Effector memory CD4-positive, alpha-beta T cell (primary cell): Measurements from ENCODE around the gene GPRC5A.
"Not testable (repeated sequence)": the region's sequence is repeated elsewhere in the genome, so short reads cannot be mapped to it uniquely, and the experiment has no call there.

Source experiments
- DNase-seq, 3 donors: peaks; one replicate each; pipeline ENCODE4 v3.0.0-alpha.2; 2020
- H3K27ac ChIP-seq: 2 replicates; pipeline ENCODE4 v1.7.0; 2013; ENCODE audit warnings: mild to moderate bottlenecking, low read length, moderate library complexity; ENCODE audit not compliant: insufficient read depth, poor library complexity, severe bottlenecking
- H3K27me3 ChIP-seq: replicated peaks from 2 replicates; pipeline ENCODE4 v1.7.0; 2013; ENCODE audit warnings: mild to moderate bottlenecking, low read length; ENCODE audit not compliant: insufficient read depth, control insufficient read depth, poor library complexity, severe bottlenecking
- H3K36me3 ChIP-seq: 2 replicates; pipeline ENCODE4 v1.7.0; 2013; ENCODE audit warnings: mild to moderate bottlenecking, low read length, moderate library complexity; ENCODE audit not compliant: control insufficient read depth, insufficient read depth
- H3K4me1 ChIP-seq: 2 replicates; pipeline ENCODE4 v1.7.0; 2013; ENCODE audit warnings: low read length, mild to moderate bottlenecking; ENCODE audit not compliant: control insufficient read depth, insufficient read depth, poor library complexity, severe bottlenecking
- H3K4me3 ChIP-seq: 2 replicates; pipeline ENCODE4 v1.7.0; 2013; ENCODE audit warnings: low read length, low read depth, mild to moderate bottlenecking; ENCODE audit not compliant: insufficient read depth, poor library complexity, severe bottlenecking
- H3K9me3 ChIP-seq: 2 replicates; pipeline ENCODE4 v1.7.0; 2013; ENCODE audit warnings: mild to moderate bottlenecking, low read length, moderate library complexity; ENCODE audit not compliant: control insufficient read depth
- total RNA-seq, 3 donors: gene quantifications; one replicate each; lab custom pipeline; 2026; lab: John Stamatoyannopoulos, UW

GPRC5A gene, protein sequence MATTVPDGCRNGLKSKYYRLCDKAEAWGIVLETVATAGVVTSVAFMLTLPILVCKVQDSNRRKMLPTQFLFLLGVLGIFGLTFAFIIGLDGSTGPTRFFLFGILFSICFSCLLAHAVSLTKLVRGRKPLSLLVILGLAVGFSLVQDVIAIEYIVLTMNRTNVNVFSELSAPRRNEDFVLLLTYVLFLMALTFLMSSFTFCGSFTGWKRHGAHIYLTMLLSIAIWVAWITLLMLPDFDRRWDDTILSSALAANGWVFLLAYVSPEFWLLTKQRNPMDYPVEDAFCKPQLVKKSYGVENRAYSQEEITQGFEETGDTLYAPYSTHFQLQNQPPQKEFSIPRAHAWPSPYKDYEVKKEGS
- total RNA-seq: 0 to 0.19 (median 0.17) reads per million in 3 donors

GRCh38 chr12:12891080-12891880 is at the start of gene GPRC5A:
GPRC5A (plus strand) TSS chr12:12891562; CDS start chr12:12908250, 16,688 bp downstream.
- Histone ChIP-seq H3K27ac (no peak within 1 kb of the TSS), H3K4me1 (peaks cover 2% of the 10 kb centered on the region), H3K4me3 (peak within 1 kb of the TSS; percentile 64), H3K9me3 (no peaks in the 10 kb centered on the region), H3K27me3 (peaks cover 7% of the 10 kb centered on the region), H3K36me3 (no peaks in the 10 kb centered on the region)
- DNase-seq: peak in 1 of 3 donors; percentile 0

DNA sequence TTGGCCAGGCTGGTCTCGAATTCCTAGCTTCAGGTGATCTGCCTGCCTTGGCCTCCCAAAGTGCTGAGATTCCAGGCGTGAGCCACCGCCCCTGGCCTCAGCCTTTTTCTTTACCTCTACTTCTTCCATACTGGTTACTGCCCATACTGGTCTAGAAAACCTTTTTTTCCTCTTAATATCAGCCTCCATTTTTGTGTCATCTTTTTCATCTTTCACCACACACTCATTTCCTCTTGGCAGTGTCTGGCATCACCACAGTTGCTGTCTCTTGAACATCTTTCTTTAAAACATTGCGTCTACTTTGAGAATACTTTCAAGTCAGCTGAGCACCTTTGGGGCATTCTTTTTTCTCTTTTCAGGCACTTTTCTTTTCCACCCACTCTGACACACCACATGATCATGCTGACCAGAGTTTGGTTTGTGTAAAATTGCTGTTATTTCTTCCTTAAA is 45.5 kb upstream of the GPRC5A start:
- Histone ChIP-seq H3K27me3 (no peaks in the 10 kb centered on the region), H3K4me3 (no peak overlapping the region), H3K27ac (no peak overlapping the region), H3K9me3 (no peaks in the 10 kb centered on the region), H3K4me1 (no peaks in the 10 kb centered on the region), H3K36me3 (no peaks in the 10 kb centered on the region)
- no peak for DNase-seq

DNA sequence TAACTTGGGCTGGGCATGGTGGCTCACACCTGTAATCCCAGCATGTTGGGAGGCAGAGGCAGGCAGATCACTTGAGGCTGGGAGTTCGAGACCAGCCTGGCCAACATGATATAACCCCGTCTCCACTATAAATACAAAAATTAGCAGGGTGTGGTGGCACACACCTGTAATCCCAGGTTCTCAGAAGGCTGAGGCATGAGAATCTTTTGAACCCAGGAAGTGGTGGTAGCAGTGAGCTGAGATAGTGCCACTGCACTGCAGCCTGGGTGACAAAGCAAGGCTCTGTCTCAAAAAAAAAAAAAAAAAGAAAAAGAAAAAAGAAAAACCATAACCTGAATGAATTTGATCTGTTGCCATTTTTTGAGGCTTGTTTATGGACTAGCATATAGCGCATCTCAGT is 44.6 kb upstream of the GPRC5A start:
- not testable (repeated sequence) for H3K9me3 ChIP-seq, H3K4me1 ChIP-seq, DNase-seq, H3K36me3 ChIP-seq, H3K27ac ChIP-seq, H3K27me3 ChIP-seq, H3K4me3 ChIP-seq

GRCh38 chr12:12853435-12853834 is 37.9 kb upstream of the GPRC5A start:
- no peaks in the 10 kb centered on the region for H3K27me3 ChIP-seq
- no peaks in the 10 kb centered on the region for H3K4me1 ChIP-seq
- H3K4me3 ChIP-seq: no peak overlapping the region
- no peak for DNase-seq
- peaks cover 2% of the 10 kb centered on the region for H3K36me3 ChIP-seq
- H3K9me3 ChIP-seq: no peaks in the 10 kb centered on the region
- no peak overlapping the region for H3K27ac ChIP-seq

DNA sequence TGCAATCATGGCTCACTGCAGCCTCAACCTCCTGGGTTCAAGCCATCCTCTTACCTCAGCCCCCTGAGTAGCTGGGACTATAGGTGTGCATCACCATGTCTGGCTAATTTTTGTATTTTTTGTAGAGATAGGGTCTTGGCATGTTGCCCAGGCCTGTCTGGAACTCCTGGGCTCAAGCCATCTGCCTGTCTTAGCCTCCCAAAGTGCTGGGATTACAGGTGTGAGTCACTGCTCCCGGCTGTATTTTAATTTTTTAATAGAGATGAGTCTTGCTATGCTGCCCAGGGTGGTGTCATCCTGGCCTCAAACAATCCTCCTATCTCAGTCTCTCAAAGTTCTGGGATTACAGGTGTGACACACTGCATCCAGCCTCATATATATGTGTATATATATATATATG is 31.7 kb upstream of the GPRC5A start:
- no peak overlapping the region for H3K4me3 ChIP-seq
- no peaks in the 10 kb centered on the region for H3K4me1 ChIP-seq
- no peaks in the 10 kb centered on the region for H3K27me3 ChIP-seq
- DNase-seq: no peak
- no peak overlapping the region for H3K27ac ChIP-seq
- no peaks in the 10 kb centered on the region for H3K36me3 ChIP-seq
- no peaks in the 10 kb centered on the region for H3K9me3 ChIP-seq

DNA sequence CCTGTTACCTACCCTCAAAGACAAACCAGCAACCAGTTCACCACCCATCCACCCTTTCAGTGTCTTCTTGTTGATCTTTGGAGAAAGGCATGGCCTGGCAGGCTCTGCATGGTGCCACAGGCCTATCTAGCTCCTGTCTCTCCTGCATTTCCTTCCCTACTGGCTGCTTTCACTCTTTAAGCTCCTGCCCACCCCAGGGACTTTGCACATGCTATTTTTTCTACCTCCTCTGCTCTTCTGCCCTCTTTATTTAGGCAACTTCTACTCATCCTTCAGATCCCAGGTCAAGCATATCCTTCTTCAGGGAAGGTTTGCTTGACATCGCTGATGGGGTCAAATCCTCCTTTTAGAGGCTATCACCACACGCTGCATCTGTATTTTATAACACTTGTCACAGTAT is 27.1 kb upstream of the GPRC5A start:
- no peak overlapping the region for H3K27ac ChIP-seq
- H3K4me3 ChIP-seq: no peak overlapping the region
- H3K9me3 ChIP-seq: no peaks in the 10 kb centered on the region
- DNase-seq: no peak
- H3K27me3 ChIP-seq: no peaks in the 10 kb centered on the region
- H3K36me3 ChIP-seq: no peaks in the 10 kb centered on the region
- no peaks in the 10 kb centered on the region for H3K4me1 ChIP-seq

DNA sequence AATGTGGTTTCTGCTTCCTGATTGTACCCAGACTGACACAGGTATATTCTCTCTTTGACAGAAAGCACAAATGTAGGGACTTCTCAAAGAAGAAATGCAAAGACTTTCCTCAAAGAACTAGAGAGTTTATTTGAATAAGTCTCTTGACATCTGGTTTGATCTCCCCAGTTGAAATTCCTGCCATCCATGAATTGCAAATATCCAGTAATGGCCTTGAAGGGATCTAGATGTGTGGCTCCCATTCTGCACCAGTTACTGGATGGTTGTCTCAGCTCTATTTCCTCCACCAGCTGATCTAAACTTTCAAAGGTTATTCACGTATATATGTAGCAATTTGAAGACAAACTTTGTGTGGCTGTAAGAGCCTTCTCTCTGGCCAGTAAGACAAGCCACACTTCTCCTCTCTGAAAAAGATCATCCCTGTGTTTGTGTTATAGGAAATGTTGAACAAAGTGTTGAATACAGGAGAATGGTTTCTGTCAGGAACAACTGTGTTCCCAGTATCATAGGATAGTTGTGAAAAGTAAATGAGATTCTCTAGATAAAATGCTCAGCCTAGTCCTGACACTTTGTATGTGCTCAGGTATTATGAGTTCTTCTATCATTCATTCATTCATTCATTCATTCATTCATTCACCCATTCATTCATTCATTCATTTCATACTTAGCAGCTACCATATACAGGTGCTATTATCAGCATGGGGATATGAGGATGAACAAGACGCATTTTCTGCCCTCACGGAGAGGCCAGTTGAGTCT is 22.7 kb upstream of the GPRC5A start:
- Histone ChIP-seq H3K27ac (no peak overlapping the region), H3K36me3 (no peaks in the 10 kb centered on the region), H3K4me3 (no peak overlapping the region), H3K4me1 (no peaks in the 10 kb centered on the region), H3K27me3 (no peaks in the 10 kb centered on the region), H3K9me3 (no peaks in the 10 kb centered on the region)
- DNase-seq: no peak

- Histone ChIP-seq H3K27me3 (no peaks in the 10 kb centered on the region), H3K9me3 (no peaks in the 10 kb centered on the region), H3K4me1 (no peaks in the 10 kb centered on the region), H3K27ac (no peak overlapping the region), H3K36me3 (no peaks in the 10 kb centered on the region), H3K4me3 (no peak overlapping the region)
- no peak for DNase-seq
Measured at GRCh38 chr12:12870465-12870864, 20.9 kb upstream of the GPRC5A start.

- Histone ChIP-seq H3K9me3 (no peaks in the 10 kb centered on the region), H3K27me3 (no peaks in the 10 kb centered on the region), H3K4me3 (no peak overlapping the region), H3K4me1 (no peaks in the 10 kb centered on the region), H3K27ac (no peak overlapping the region), H3K36me3 (no peaks in the 10 kb centered on the region)
- DNase-seq: no peak
Measured at GRCh38 chr12:12871587-12872138, 19.7 kb upstream of the GPRC5A start.
